NT2/D1 (cell line): ENCODE results near the gene IL3RA.

Source experiments
- SUZ12 ChIP-seq: IDR thresholded peaks from 2 replicates; pipeline ENCODE4 v1.6.1; 2011; ENCODE audit not compliant: insufficient read length, insufficient read depth; ENCODE audit errors: extremely low read depth
- YY1 ChIP-seq: IDR thresholded peaks from 2 replicates; pipeline ENCODE4 v1.6.1; 2011; ENCODE audit not compliant: insufficient read length, insufficient read depth
- ZNF274 ChIP-seq: IDR thresholded peaks from 2 replicates; pipeline ENCODE4 v1.6.1; 2011; ENCODE audit warnings: mild to moderate bottlenecking, low read depth, low read length

- TF ChIP-seq ZNF274 (no peak), SUZ12 (no peak), YY1 (no peak)
Measured at GRCh38 chrX:1412551-1413161, 76.1 kb downstream of the IL3RA start.
